ENCODE results near the gene HIVEP3.

GRCh38 chr1:41558761-41559171 is 360.0 kb downstream of the HIVEP3 start:
- TF ChIP-seq EZH2 (IDR thresholded peaks at IDR 0.05) (no peak), POLR2AphosphoS5 (IDR thresholded peaks at IDR 0.05; ENCODE audit: borderline replicate concordance, low read depth, low read length) (no peak)
